Uterus (tissue), 4 donors: ENCODE data around the gene CDY2A. TPM values are rescaled to one million over a fixed set of nuclear protein-coding genes. Genes with fewer than 3 reads are reported as not detected.

ENCODE experiments used
- total RNA-seq, 4 donors: library from RNA; depleted of rRNA in 3 of 4; stranded (reverse); fragments of >200 nt in 3 of 4; gene quantifications; one replicate each; pipeline versions ENCODE4 v1.1.0 to v1.2.4, GENCODE V29; 2014 to 2023
- donor health status: DM: yes; HTN: yes; CAD: no.

Gene CDY2A
- total RNA-seq, 4 donors from 2014 or later: not detected

Other genes starting within 250 kb of the CDY2A start
- gene CDY2B, start 145.6 kb upstream of the CDY2A start, total RNA-seq: not detected